Muscle layer of colon (tissue), 2 donors: ENCODE results near the gene AGTR1.

Experiments
- H3K27ac ChIP-seq: one replicate; pipeline ENCODE4 v1.7.0; 2013; ENCODE audit warnings: low read depth, mild to moderate bottlenecking, low read length, moderate library complexity
- H3K27me3 ChIP-seq, 2 donors: one replicate each; pipeline ENCODE4 v1.7.0; 2013; ENCODE audit warnings: low read length in 2 of 2, mild to moderate bottlenecking in 2 of 2; ENCODE audit not compliant: insufficient read depth in 2 of 2, control insufficient read depth in 1 of 2
- H3K36me3 ChIP-seq: one replicate; pipeline ENCODE4 v1.7.0; 2013; ENCODE audit warnings: mild to moderate bottlenecking, low read length; ENCODE audit not compliant: insufficient read depth
- H3K4me1 ChIP-seq: one replicate; pipeline ENCODE4 v1.7.0; 2013; ENCODE audit warnings: mild to moderate bottlenecking, low read length; ENCODE audit not compliant: insufficient read depth
- H3K4me3 ChIP-seq, 2 donors: one replicate each; pipeline ENCODE4 v1.7.0; 2013; ENCODE audit warnings: low read length in 2 of 2, low read depth in 1 of 2, mild to moderate bottlenecking in 1 of 2, moderate library complexity in 1 of 2
- H3K9ac ChIP-seq: one replicate; pipeline ENCODE4 v1.7.0; 2013; ENCODE audit warnings: low read length
- H3K9me3 ChIP-seq: one replicate; pipeline ENCODE4 v1.7.0; 2013; ENCODE audit warnings: mild to moderate bottlenecking, low read length
- donor health status: abdominal sarcoma.
- donor health status: Adenocarcinoma of cecum.

The AGTR1 gene

GRCh38 chr3:148705314-148705713 lies 7.6 kb downstream of the AGTR1 start:
- H3K9me3 ChIP-seq: no peaks in the 10 kb centered on the region
- H3K36me3 ChIP-seq: no peaks in the 10 kb centered on the region
- no peak overlapping the region for H3K4me3 ChIP-seq
- no peak overlapping the region for H3K9ac ChIP-seq
- peaks cover 27% of the 10 kb centered on the region for H3K4me1 ChIP-seq
- no peaks in the 10 kb centered on the region for H3K27me3 ChIP-seq
- H3K27ac ChIP-seq: no peak overlapping the region

- H3K27ac ChIP-seq: peak overlapping the region; percentile 16
- peaks cover 46% of the 10 kb centered on the region for H3K4me1 ChIP-seq
- no peaks in the 10 kb centered on the region for H3K36me3 ChIP-seq
- H3K9me3 ChIP-seq: no peaks in the 10 kb centered on the region
- H3K9ac ChIP-seq: no peak overlapping the region
- no peaks in the 10 kb centered on the region for H3K27me3 ChIP-seq
- no peak overlapping the region for H3K4me3 ChIP-seq
Observed at GRCh38 chr3:148707601-148708380, 10.1 kb downstream of the AGTR1 start.

- H3K27me3 ChIP-seq: no peaks in the 10 kb centered on the region
- no peaks in the 10 kb centered on the region for H3K36me3 ChIP-seq
- H3K27ac ChIP-seq: peak overlapping the region; percentile 17
- no peak overlapping the region for H3K4me3 ChIP-seq
- no peaks in the 10 kb centered on the region for H3K9me3 ChIP-seq
- peaks cover 51% of the 10 kb centered on the region for H3K4me1 ChIP-seq
- no peak overlapping the region for H3K9ac ChIP-seq
Observed at GRCh38 chr3:148708409-148708808, 10.7 kb downstream of the AGTR1 start.

- Histone ChIP-seq H3K27me3 (no peaks in the 10 kb centered on the region), H3K4me1 (peaks cover 62% of the 10 kb centered on the region), H3K36me3 (no peaks in the 10 kb centered on the region), H3K27ac (no peak overlapping the region), H3K9ac (no peak overlapping the region), H3K9me3 (no peaks in the 10 kb centered on the region), H3K4me3 (no peak overlapping the region)
Observed at GRCh38 chr3:148709560-148710253, 12.0 kb downstream of the AGTR1 start.

- H3K4me1 ChIP-seq: peaks cover 62% of the 10 kb centered on the region
- peak overlapping the region; percentile 2 for H3K27ac ChIP-seq
- H3K36me3 ChIP-seq: no peaks in the 10 kb centered on the region
- no peak overlapping the region for H3K9ac ChIP-seq
- no peaks in the 10 kb centered on the region for H3K27me3 ChIP-seq
- no peak overlapping the region for H3K4me3 ChIP-seq
- no peaks in the 10 kb centered on the region for H3K9me3 ChIP-seq
Observed at GRCh38 chr3:148710665-148711064, 13.0 kb downstream of the AGTR1 start.

- no peak overlapping the region for H3K4me3 ChIP-seq
- peak overlapping the region; percentile 41 for H3K27ac ChIP-seq
- no peaks in the 10 kb centered on the region for H3K9me3 ChIP-seq
- H3K4me1 ChIP-seq: peaks cover 65% of the 10 kb centered on the region
- no peak overlapping the region for H3K9ac ChIP-seq
- H3K27me3 ChIP-seq: no peaks in the 10 kb centered on the region
- H3K36me3 ChIP-seq: no peaks in the 10 kb centered on the region
Observed at GRCh38 chr3:148711981-148712666, 14.4 kb downstream of the AGTR1 start.

- Histone ChIP-seq H3K27ac (no peak overlapping the region), H3K9me3 (no peaks in the 10 kb centered on the region), H3K27me3 (no peaks in the 10 kb centered on the region), H3K36me3 (no peaks in the 10 kb centered on the region), H3K9ac (no peak overlapping the region), H3K4me1 (peaks cover 68% of the 10 kb centered on the region), H3K4me3 (no peak overlapping the region)
Observed at GRCh38 chr3:148714521-148714920, 16.8 kb downstream of the AGTR1 start.

GRCh38 chr3:148716657-148717056 lies 19.0 kb downstream of the AGTR1 start:
- H3K4me1 ChIP-seq: peaks cover 57% of the 10 kb centered on the region
- H3K9me3 ChIP-seq: no peaks in the 10 kb centered on the region
- H3K4me3 ChIP-seq: no peak overlapping the region
- no peaks in the 10 kb centered on the region for H3K27me3 ChIP-seq
- no peaks in the 10 kb centered on the region for H3K36me3 ChIP-seq
- no peak overlapping the region for H3K27ac ChIP-seq
- no peak overlapping the region for H3K9ac ChIP-seq

- no peaks in the 10 kb centered on the region for H3K36me3 ChIP-seq
- H3K9me3 ChIP-seq: no peaks in the 10 kb centered on the region
- peaks cover 43% of the 10 kb centered on the region for H3K4me1 ChIP-seq
- no peak overlapping the region for H3K9ac ChIP-seq
- no peaks in the 10 kb centered on the region for H3K27me3 ChIP-seq
- peak overlapping the region; percentile 55 for H3K27ac ChIP-seq
- H3K4me3 ChIP-seq: no peak overlapping the region
Observed at GRCh38 chr3:148717885-148718561, 20.3 kb downstream of the AGTR1 start.

GRCh38 chr3:148718982-148719862 lies 21.5 kb downstream of the AGTR1 start:
- Histone ChIP-seq H3K27me3 (no peaks in the 10 kb centered on the region), H3K9ac (no peak overlapping the region), H3K36me3 (no peaks in the 10 kb centered on the region), H3K27ac (no peak overlapping the region), H3K9me3 (no peaks in the 10 kb centered on the region), H3K4me3 (no peak overlapping the region), H3K4me1 (peaks cover 39% of the 10 kb centered on the region)
